ENCODE measurements around the gene LTB4R.

The LTB4R gene

DNA sequence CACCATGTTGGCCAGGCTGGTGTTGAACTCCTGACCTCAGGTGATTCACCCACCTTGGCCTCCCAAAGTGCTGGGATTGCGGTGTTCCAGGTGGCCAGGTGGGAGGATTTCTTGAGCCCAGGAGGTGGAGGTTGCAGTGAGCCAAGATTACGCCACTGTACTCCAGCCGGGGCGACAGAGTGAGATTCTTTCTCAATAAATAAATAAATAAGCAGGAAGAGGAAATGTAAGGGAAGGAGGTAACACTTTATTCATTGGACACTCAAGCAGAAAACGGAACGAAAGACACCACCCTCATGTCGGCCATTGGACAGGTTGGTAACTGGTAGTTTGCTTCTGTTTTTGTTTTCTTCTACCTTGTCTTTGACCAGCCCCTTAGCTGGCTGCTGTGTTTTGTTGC lies 43.7 kb downstream of the LTB4R start:
- H3K4me3 ChIP-seq (ENCODE audit: low read length): no peak overlapping the region
- TF ChIP-seq, protein P1, sequence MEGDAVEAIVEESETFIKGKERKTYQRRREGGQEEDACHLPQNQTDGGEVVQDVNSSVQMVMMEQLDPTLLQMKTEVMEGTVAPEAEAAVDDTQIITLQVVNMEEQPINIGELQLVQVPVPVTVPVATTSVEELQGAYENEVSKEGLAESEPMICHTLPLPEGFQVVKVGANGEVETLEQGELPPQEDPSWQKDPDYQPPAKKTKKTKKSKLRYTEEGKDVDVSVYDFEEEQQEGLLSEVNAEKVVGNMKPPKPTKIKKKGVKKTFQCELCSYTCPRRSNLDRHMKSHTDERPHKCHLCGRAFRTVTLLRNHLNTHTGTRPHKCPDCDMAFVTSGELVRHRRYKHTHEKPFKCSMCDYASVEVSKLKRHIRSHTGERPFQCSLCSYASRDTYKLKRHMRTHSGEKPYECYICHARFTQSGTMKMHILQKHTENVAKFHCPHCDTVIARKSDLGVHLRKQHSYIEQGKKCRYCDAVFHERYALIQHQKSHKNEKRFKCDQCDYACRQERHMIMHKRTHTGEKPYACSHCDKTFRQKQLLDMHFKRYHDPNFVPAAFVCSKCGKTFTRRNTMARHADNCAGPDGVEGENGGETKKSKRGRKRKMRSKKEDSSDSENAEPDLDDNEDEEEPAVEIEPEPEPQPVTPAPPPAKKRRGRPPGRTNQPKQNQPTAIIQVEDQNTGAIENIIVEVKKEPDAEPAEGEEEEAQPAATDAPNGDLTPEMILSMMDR (conservative IDR thresholded peaks at IDR 0.05; ENCODE audit: low read depth, low read length): no peak
- no peak for DNase-seq (ENCODE audit: low read depth)

DNA sequence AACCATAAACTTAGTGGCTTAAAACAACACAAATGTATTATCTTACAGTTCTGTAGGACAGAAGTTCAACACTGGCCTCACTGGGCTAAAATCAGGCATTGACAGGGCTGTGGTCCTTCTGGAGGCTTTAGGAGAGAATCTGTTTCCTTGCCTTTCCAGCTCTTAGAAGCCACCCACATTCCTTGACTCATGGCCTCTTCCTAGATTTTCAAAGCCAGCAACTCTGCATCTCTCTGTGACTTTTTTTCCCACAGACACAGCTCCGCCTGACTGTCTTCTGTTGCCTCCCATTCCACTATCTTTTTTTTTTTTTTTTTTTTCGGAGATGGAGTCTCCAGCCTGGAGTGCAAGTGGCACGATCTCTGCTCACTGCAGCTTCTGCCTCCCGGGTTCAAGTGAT lies 44.9 kb downstream of the LTB4R start:
- DNase-seq (ENCODE audit: low read depth): no peak
- TF ChIP-seq, protein P1 (conservative IDR thresholded peaks at IDR 0.05; ENCODE audit: low read depth, low read length): no peak
- no peak overlapping the region for H3K4me3 ChIP-seq (ENCODE audit: low read length)

DNA sequence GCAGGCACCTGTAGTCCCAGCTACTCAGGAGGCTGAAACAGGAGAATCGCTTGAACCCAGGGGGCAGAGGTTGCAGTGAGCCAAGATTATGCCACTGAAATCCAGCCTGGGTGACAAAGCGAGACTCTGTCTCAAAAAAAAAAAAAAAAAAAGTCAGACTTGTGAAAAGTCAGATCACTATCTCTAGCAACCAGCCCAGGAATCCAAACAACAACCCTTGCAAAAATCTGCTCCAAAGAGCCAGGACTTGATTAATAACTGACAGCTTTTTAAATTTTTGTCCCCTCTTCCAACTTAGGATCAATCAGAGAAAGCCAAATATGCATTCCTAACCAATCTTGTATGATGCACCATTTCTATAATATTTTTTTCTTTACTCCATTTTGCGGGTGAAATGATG lies 49.0 kb downstream of the LTB4R start:
- no peak overlapping the region for H3K4me3 ChIP-seq (ENCODE audit: low read length)
- no peak for DNase-seq (ENCODE audit: low read depth)
- TF ChIP-seq, protein P1 (conservative IDR thresholded peaks at IDR 0.05; ENCODE audit: low read depth, low read length): no peak

DNA sequence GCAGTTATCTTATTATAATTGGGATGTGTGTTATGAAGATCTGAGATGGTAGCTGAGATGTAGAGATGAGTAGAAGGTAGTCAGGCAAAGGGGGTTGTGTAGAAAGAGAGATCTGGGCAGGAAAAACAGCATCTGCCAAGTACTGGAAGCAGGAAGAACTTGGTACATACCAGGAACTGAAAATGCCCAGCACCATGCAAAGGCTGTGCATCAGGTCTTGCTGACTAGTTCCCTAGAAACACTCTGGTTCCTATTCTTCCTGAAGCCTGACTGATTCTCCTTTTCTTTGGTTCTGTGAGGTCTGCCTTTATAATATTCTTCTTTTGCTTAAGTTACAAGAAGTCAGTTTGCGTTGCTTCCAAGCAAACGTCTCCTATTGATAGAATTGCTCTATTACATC lies 50.0 kb downstream of the LTB4R start:
- TF ChIP-seq, protein P1 (conservative IDR thresholded peaks at IDR 0.05; ENCODE audit: low read depth, low read length): no peak
- H3K4me3 ChIP-seq (ENCODE audit: low read length): no peak overlapping the region
- DNase-seq (ENCODE audit: low read depth): no peak

DNA sequence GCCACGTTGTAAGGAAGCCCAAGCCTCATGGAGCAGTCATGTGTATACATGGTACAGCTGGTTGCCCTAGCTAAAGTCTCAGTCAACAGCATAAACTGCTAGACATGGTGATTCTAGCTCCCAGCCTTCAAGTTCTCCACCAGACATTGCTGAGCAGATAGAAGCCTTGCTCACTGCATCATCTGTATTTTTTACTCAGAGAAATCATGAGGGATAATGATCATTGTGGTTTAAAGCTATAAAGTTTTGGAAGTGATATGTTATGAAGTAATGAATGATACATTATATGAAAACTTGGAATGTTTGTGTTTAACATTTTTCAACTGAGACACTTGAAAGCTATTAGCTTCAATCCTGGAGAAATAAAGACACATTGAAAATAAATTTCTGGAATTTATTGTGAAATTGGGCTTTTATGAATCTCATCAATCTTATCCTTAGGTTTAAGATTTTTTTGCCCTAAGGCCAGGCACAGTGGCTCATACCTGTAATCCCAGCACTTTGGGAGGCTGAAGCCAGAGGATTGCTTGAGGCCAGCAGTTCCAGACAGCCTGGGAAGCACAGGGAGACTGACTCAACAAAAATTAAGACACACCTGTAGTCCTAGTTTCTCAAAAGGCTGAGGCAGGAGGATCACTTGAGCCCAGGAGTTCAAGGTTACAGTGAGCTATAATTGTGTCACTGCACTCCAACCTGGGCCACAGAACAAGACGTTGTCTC lies 51.1 kb downstream of the LTB4R start:
- DNase-seq (ENCODE audit: low read depth): no peak
- TF ChIP-seq, protein P1 (conservative IDR thresholded peaks at IDR 0.05; ENCODE audit: low read depth, low read length): no peak
- no peak overlapping the region for H3K4me3 ChIP-seq (ENCODE audit: low read length)

DNA sequence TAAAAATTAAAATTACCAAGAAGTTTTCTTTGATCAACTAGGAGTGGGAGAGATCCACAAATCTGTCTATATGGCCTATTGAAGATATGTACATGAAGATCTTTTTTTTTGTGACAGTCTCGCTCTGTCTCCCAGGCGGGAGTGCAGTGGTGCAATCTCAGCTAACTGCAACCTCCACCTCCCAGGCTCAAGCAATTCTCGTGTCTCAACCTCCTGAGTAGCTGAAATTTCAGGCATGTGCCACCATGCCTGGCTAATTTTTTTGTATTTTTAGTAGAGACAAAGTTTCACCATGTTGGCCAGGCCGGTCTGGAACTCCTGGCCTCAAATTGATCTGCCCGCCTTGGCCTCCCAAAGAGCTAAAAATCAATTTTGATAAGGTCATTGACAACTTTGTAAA lies 52.1 kb downstream of the LTB4R start:
- no peak for DNase-seq (ENCODE audit: low read depth)
- no peak overlapping the region for H3K4me3 ChIP-seq (ENCODE audit: low read length)
- TF ChIP-seq, protein P1 (conservative IDR thresholded peaks at IDR 0.05; ENCODE audit: low read depth, low read length): no peak

DNA sequence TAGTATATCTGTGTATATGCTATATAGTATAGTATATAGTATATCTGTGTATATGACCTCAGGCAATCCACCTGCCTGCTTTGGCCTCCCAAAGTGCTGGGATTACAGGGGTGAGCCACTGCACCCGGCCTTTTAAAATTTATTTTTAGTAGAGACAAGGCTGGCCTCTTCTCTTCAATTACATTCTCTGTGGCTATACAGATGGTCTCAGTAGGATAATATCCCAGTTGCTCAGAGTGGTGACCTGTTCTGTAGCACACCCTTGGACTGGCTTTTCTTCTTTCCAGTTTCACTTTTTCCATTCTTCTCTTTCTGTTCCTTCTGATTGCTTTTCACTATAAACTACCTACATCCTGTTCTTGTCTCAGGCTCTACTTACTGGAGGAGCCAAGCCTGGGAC lies 53.5 kb downstream of the LTB4R start:
- no peak overlapping the region for H3K4me3 ChIP-seq (ENCODE audit: low read length)
- no peak for DNase-seq (ENCODE audit: low read depth)
- TF ChIP-seq, protein P1 (conservative IDR thresholded peaks at IDR 0.05; ENCODE audit: low read depth, low read length): no peak

Measured in retinal pigment epithelial cell (primary cell).